NAMALWA (cell line): ENCODE data around the gene ALDH1A1.
"Not testable (repeated sequence)": the region's sequence is repeated elsewhere in the genome, so short reads cannot be mapped to it uniquely, and the experiment has no call there.

Source experiments
- DNase-seq: peaks from one replicate; pipeline ENCODE4 v3.0.0-alpha.2; 2015; ENCODE audit warnings: low spot score

The ALDH1A1 gene

GRCh38 chr9:72895122-72895521 is 57.7 kb downstream of the ALDH1A1 start:
- no peak for DNase-seq

GRCh38 chr9:72894342-72894741 is 58.5 kb downstream of the ALDH1A1 start:
- no peak for DNase-seq

- no peak for DNase-seq
Measured at GRCh38 chr9:72893437-72893836, 59.4 kb downstream of the ALDH1A1 start.

GRCh38 chr9:72891043-72891442 is 61.8 kb downstream of the ALDH1A1 start:
- no peak for DNase-seq

GRCh38 chr9:72888943-72889342 is 63.9 kb downstream of the ALDH1A1 start:
- DNase-seq, result no peak

- no peak for DNase-seq
Measured at GRCh38 chr9:72888067-72888466, 64.8 kb downstream of the ALDH1A1 start.

GRCh38 chr9:72886386-72886785 is 66.5 kb downstream of the ALDH1A1 start:
- no peak for DNase-seq

- no peak for DNase-seq
Measured at GRCh38 chr9:72884508-72884907, 68.3 kb downstream of the ALDH1A1 start.

GRCh38 chr9:72883875-72884274 is 69.0 kb downstream of the ALDH1A1 start:
- no peak for DNase-seq

GRCh38 chr9:72882117-72882775 is 70.6 kb downstream of the ALDH1A1 start:
- no peak for DNase-seq

GRCh38 chr9:72880821-72881220 is 72.0 kb downstream of the ALDH1A1 start:
- no peak for DNase-seq

GRCh38 chr9:72875221-72875620 is 77.6 kb downstream of the ALDH1A1 start:
- no peak for DNase-seq

- DNase-seq, result no peak
Measured at GRCh38 chr9:72874344-72874743, 78.5 kb downstream of the ALDH1A1 start.

GRCh38 chr9:72873456-72873855 is 79.4 kb downstream of the ALDH1A1 start:
- no peak for DNase-seq

- no peak for DNase-seq
Measured at GRCh38 chr9:72872718-72873117, 80.1 kb downstream of the ALDH1A1 start.

- peak; percentile 44 for DNase-seq
Measured at GRCh38 chr9:72871685-72872084, 81.2 kb downstream of the ALDH1A1 start.

- no peak for DNase-seq
Measured at GRCh38 chr9:72864327-72864726, 88.5 kb downstream of the ALDH1A1 start.

- DNase-seq, result no peak
Measured at GRCh38 chr9:72863456-72864094, 89.3 kb downstream of the ALDH1A1 start.

- not testable (repeated sequence) for DNase-seq
Measured at GRCh38 chr9:72862788-72863187, 90.1 kb downstream of the ALDH1A1 start.

GRCh38 chr9:72858089-72858912 is 94.6 kb downstream of the ALDH1A1 start:
- DNase-seq, result no peak

GRCh38 chr9:72857624-72857996 is 95.2 kb downstream of the ALDH1A1 start:
- DNase-seq, result no peak

GRCh38 chr9:72856972-72857623 is 95.8 kb downstream of the ALDH1A1 start:
- DNase-seq, result peak; percentile 72
